ENCODE results near the gene MRPL27. TPM values are rescaled to one million over a fixed set of nuclear protein-coding genes. Genes with fewer than 3 reads are reported as not detected.

The MRPL27 gene
- total RNA-seq, 1 experiment from 2014 or later: 106 TPM

GRCh38 chr17:50353600-50354195, 19.3 kb downstream of the MRPL27 start:
- intact Hi-C loops (cut with micrococcal nuclease): no loop called here
- Histone ChIP-seq H4K20me1 (ENCODE audit: insufficient read depth) (no peaks in the 10 kb centered on the region), H3K9me2 (ENCODE audit: insufficient read depth) (no peaks in the 10 kb centered on the region), H3K79me2 (ENCODE audit: insufficient read depth, low read length) (peaks cover 27% of the 10 kb centered on the region), H3K27me3 (ENCODE audit: insufficient read depth, low read length) (no peaks in the 10 kb centered on the region), H3K9ac (ENCODE audit: low read length) (no peak overlapping the region), H2AFZ (ENCODE audit: low read depth, low read length, poor library complexity, severe bottlenecking) (no peak overlapping the region), H3K4me2 (ENCODE audit: low read length) (no peak overlapping the region), H3K36me3 (ENCODE audit: control insufficient read depth in 1 of 2, insufficient read depth in 2 of 2, low read length in 2 of 2) (peaks cover 38 to 47% of the 10 kb centered on the region in 2 experiments; a peak in 3 of 4 replicates), H3K9me3 (ENCODE audit: control insufficient read depth in 1 of 2, insufficient read depth in 1 of 2, low read depth in 1 of 2, low read length in 2 of 2) (no peaks in the 10 kb centered on the region), H3K4me3 (replicated peaks in 1 of 2; ENCODE audit: low read depth in 1 of 2, low read length in 2 of 2) (no peak overlapping the region), H3K4me1 (ENCODE audit: control insufficient read depth in 1 of 2, insufficient read depth in 2 of 2, low read length in 2 of 2) (peaks cover 0 to under 1% of the 10 kb centered on the region in 2 experiments; a peak in 1 of 4 replicates), H3K27ac (ENCODE audit: low read depth, low read length) (no peak overlapping the region)
- no peak for TF ChIP-seq SP1 (IDR thresholded peaks at IDR 0.05; ENCODE audit: low read depth)
- no TSS peak for BruUV-seq (replicated peaks)
- ChIA-PET POLR2A (no interaction called here), CTCF (interaction anchor here (1.4 kb wide), 1 partner anchor 154 kb away, joined by 3 read pairs; no protein-coding TSS in a partner anchor), RAD21 (ENCODE audit: low non-redundant PET in 1 of 2, low total read pairs in 2 of 2, uncharacterized antibody in 2 of 2, unreplicated experiment in 2 of 2) (no interaction called here)
- ATAC-seq (no peak), DNase-seq (ENCODE audit: low read depth, low spot score) (no peak)

GRCh38 chr17:50352693-50353599, 20.0 kb downstream of the MRPL27 start:
- Histone ChIP-seq H3K4me1 (ENCODE audit: control insufficient read depth in 1 of 2, insufficient read depth in 2 of 2, low read length in 2 of 2) (peaks cover 0 to 8% of the 10 kb centered on the region in 2 experiments; a peak in 1 of 4 replicates), H3K9me2 (ENCODE audit: insufficient read depth) (no peaks in the 10 kb centered on the region), H3K79me2 (ENCODE audit: insufficient read depth, low read length) (peaks cover 34% of the 10 kb centered on the region), H3K9ac (ENCODE audit: low read length) (no peak overlapping the region), H3K9me3 (ENCODE audit: control insufficient read depth in 1 of 2, insufficient read depth in 1 of 2, low read depth in 1 of 2, low read length in 2 of 2) (no peaks in the 10 kb centered on the region), H4K20me1 (ENCODE audit: insufficient read depth) (no peaks in the 10 kb centered on the region), H3K27me3 (ENCODE audit: insufficient read depth, low read length) (no peaks in the 10 kb centered on the region), H3K27ac (ENCODE audit: low read depth, low read length) (no peak overlapping the region; the same call in 1 of the 2 replicates), H3K4me2 (ENCODE audit: low read length) (no peak overlapping the region), H2AFZ (ENCODE audit: low read depth, low read length, poor library complexity, severe bottlenecking) (no peak overlapping the region), H3K4me3 (replicated peaks in 1 of 2; ENCODE audit: low read depth in 1 of 2, low read length in 2 of 2) (no peak overlapping the region), H3K36me3 (ENCODE audit: control insufficient read depth in 1 of 2, insufficient read depth in 2 of 2, low read length in 2 of 2) (peaks cover 30 to 40% of the 10 kb centered on the region in 2 experiments; a peak in 3 of 4 replicates)
- POLR2A ChIA-PET: interaction anchor here (0.9 kb wide), 1 partner anchor 250 kb away, joined by 3 read pairs; no protein-coding TSS in a partner anchor
- intact Hi-C loops (cut with micrococcal nuclease): no loop called here
- DNase-seq (ENCODE audit: low read depth, low spot score) (no peak), ATAC-seq (no peak)
- CTCF ChIA-PET: interaction anchor here (1.4 to 2.4 kb wide), 2 partner anchors 9 to 153 kb away, joined by 3 to 9 read pairs; no protein-coding TSS in a partner anchor
- RAD21 ChIA-PET (ENCODE audit: low non-redundant PET in 1 of 2, low total read pairs in 2 of 2, uncharacterized antibody in 2 of 2, unreplicated experiment in 2 of 2): no interaction called here
- BruUV-seq (replicated peaks): no TSS peak
- TF ChIP-seq ELF1 (IDR thresholded peaks at IDR 0.05; ENCODE audit: borderline replicate concordance, low read depth) (no peak), SP1 (IDR thresholded peaks at IDR 0.05; ENCODE audit: low read depth) (no peak), CTCF (IDR thresholded peaks at IDR 0.05 in 2 of 3, conservative IDR thresholded peaks at IDR 0.05 in 1 of 3; ENCODE audit: borderline replicate concordance in 1 of 3, insufficient read depth in 1 of 3, low read depth in 2 of 3, low read length in 2 of 3) (no peak), ZBTB33 (IDR thresholded peaks at IDR 0.05; ENCODE audit: extremely low read depth, insufficient replicate concordance, low read length) (no peak), FOSL1 (IDR thresholded peaks at IDR 0.05; ENCODE audit: low read depth) (no peak), ZFX (IDR thresholded peaks at IDR 0.05) (no peak), CBX3 (IDR thresholded peaks at IDR 0.05; ENCODE audit: low read depth) (no peak), MAX (IDR thresholded peaks at IDR 0.05) (no peak), EZH2phosphoT487 (IDR thresholded peaks at IDR 0.05; ENCODE audit: borderline replicate concordance) (no peak)

Measured in HCT116 (cell line).